ENCODE data around the gene SBNO2.
"Not testable (repeated sequence)": the region's sequence is repeated elsewhere in the genome, so short reads cannot be mapped to it uniquely, and the experiment has no call there.

SBNO2 gene

DNA sequence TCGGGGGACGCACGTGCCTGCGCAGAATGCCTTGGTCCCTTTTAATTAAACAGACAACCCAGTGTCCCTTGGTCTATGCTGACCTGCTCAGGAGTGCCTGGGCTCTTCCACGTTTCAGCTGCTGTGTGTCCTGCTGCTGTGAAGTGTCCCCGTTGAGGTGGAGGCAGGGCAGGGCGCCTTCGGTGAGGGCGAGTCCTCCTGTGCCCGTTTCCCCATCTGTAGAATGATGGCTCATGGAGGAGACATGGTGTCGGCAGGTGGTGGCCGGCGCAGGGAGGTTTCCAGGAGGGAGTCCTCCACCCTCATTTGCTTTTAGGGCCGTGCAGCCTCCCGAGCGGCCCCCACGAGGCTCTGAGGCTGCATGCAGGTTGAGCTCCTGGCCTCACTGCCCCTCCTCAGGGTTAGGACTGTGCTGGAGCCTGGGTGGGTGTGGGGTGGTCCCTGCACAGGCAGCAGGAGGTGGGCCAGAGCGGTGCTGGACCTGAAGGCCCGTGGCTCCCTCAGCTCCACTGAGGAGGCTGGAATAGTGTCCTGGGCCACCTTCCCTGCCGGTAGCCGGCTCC is 40.3 kb upstream of the SBNO2 start:
- TF ChIP-seq, protein P1, sequence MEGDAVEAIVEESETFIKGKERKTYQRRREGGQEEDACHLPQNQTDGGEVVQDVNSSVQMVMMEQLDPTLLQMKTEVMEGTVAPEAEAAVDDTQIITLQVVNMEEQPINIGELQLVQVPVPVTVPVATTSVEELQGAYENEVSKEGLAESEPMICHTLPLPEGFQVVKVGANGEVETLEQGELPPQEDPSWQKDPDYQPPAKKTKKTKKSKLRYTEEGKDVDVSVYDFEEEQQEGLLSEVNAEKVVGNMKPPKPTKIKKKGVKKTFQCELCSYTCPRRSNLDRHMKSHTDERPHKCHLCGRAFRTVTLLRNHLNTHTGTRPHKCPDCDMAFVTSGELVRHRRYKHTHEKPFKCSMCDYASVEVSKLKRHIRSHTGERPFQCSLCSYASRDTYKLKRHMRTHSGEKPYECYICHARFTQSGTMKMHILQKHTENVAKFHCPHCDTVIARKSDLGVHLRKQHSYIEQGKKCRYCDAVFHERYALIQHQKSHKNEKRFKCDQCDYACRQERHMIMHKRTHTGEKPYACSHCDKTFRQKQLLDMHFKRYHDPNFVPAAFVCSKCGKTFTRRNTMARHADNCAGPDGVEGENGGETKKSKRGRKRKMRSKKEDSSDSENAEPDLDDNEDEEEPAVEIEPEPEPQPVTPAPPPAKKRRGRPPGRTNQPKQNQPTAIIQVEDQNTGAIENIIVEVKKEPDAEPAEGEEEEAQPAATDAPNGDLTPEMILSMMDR (IDR thresholded peaks at IDR 0.05; ENCODE audit: extremely low read depth, missing control alignments) = no peak
- DNase-seq (ENCODE audit: low spot score) = no peak

DNA sequence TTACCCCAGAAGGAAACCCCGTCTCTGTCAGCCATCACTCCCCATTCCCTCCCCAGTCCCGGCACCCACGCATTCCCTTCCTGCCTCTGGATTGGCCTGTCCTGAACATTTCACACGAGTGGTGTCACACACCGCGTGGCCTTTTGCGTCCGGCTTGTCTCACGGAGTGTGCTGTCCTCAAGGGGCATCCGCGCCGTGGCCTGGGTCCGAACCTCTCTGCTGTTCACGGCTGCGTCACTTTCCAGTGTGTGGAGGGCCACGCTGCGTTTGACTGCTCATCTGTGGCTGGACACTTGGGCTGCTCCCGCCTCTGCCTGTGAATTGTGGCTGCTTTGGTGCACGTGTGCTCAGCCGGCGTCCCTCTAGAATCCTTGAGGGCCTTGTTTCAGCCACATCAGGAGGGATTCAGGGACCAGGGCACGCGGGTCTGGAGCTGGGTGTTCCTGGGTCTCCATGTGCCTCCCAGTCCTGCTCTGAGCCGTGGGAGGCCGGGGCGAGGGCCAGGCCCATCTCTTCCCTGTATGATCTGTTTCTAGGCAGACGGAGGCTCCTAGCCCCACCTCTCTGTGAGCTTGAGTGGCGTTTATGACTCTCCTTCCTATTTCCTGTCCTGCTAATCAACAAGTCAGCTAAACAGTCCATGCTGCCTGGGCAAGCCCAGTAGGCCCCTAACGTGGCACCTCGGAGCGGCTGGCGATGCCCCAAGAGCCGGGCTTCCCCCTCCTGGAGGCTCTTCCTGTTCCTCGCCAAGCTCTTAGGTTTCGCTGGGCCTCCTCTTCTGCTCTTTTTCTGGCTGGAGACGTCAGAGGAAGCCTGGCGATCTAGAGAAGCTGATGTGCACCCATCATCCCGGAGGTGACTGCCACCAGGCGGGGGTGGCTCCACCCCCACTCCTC is 39.6 kb upstream of the SBNO2 start:
- no peak for DNase-seq (ENCODE audit: low spot score)
- TF ChIP-seq, protein P1 (IDR thresholded peaks at IDR 0.05; ENCODE audit: extremely low read depth, missing control alignments) = no peak

DNA sequence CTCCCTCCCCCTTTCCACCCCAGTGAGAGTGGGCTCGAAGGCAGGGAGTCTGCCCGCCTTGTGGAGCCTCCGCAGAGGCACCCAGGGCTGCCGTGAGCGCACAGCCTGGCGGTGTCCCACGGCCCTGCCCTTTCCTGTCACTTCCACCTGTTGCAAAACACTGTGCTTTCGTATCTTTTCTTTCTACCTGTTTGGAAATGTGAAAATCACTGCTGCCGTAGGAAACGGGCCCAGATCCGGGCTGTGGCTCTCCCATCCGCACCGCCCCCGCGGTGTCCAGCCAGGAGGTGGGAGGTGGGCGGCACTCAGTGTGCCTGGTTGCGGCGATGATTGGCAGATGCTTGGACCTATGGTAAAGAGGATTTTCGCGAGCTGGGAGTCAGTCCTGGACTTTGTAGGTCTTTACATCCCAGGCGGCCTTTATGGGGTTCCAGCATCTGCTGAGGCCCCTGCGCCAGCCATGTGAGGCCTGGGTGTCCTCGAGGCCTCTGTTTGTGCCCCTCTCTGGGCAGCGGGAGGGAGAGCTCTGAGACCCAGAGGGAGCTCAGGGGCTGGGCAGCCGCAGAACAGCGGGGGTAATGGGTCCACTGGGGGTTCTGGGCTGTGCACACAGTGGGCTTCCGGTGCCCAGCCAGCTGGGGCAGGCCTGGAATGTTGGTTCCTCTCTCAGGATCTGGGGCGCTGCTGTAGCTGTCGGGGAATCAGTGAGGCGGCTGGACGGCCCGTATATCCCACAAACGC is 37.6 kb upstream of the SBNO2 start:
- no peak for DNase-seq (ENCODE audit: low spot score)
- TF ChIP-seq, protein P1 (IDR thresholded peaks at IDR 0.05; ENCODE audit: extremely low read depth, missing control alignments) = no peak

DNA sequence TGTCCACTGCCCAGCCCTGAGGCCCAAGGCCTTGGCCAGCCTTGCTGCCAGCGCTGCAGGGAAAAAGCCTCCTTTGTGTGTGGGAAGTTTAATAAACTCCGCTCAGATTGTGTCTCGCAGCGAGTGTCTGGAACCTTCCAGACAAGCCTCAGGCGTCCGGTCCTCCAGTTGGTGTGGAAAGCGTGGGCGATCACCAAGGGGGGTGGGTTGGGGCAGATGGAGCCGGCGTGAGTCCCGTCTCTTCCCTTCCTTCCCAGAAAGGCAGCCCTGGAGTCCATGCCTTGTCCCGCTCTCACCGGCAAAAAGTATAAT is 36.1 kb upstream of the SBNO2 start:
- DNase-seq (ENCODE audit: low spot score) = no peak
- TF ChIP-seq, protein P1 (IDR thresholded peaks at IDR 0.05; ENCODE audit: extremely low read depth, missing control alignments) = no peak

DNA sequence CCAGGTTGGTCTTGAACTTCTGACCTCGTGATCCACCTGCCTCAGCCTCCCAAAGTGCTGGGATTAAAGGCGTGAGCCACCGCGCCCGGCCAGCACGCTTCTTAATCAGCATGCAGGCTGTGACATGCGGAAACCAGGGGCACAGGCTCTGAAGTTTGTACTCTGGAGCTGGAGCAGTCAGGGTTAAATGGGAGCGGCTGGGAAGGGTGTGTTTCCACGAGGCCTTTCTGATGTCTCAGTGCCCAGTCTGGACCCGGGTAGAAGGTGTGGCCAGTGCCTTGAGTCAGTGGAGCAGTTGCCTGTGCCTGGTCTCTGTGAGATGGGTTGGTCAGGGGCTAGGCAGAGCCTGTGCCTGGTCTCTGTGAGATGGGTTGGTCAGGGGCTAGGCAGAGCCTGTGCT is 34.8 kb upstream of the SBNO2 start:
- DNase-seq (ENCODE audit: low spot score) = not testable (repeated sequence)

DNA sequence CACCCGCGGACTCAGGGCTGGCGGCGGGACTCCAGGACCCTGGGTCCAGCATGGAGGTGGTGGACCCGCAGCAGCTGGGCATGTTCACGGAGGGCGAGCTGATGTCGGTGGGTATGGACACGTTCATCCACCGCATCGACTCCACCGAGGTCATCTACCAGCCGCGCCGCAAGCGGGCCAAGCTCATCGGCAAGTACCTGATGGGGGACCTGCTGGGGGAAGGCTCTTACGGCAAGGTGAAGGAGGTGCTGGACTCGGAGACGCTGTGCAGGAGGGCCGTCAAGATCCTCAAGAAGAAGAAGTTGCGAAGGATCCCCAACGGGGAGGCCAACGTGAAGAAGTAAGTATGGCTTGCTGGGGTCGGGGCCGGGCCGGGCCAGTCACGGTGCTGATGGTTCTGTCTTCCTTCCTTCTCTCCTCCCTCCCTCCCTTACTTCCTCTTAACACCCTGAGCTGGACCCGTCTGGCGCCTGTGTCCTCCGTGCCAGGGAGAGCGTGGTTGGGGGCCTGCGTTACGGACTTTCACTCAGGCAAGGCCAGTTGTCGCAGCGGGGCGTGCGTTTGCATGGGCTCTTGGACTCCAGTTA is 32.9 kb upstream of the SBNO2 start:
- TF ChIP-seq, protein P1 (IDR thresholded peaks at IDR 0.05; ENCODE audit: extremely low read depth, missing control alignments) = no peak
- DNase-seq (ENCODE audit: low spot score) = no peak

DNA sequence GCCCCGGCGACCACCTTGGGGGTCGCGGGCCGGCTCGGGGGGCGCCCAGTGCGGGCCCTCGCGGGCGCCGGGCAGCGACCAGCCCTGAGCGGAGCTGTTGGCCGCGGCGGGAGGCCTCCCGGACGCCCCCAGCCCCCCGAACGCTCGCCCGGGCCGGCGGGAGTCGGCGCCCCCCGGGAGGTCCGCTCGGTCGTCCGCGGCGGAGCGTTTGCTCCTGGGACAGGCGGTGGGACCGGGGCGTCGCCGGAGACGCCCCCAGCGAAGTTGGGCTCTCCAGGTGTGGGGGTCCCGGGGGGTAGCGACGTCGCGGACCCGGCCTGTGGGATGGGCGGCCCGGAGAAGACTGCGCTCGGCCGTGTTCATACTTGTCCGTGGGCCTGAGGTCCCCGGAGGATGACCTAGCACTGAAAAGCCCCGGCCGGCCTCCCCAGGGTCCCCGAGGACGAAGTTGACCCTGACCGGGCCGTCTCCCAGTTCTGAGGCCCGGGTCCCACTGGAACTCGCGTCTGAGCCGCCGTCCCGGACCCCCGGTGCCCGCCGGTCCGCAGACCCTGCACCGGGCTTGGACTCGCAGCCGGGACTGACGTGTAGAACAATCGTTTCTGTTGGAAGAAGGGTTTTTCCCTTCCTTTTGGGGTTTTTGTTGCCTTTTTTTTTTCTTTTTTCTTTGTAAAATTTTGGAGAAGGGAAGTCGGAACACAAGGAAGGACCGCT is 32.2 kb upstream of the SBNO2 start:
- DNase-seq (ENCODE audit: low spot score) = no peak
- TF ChIP-seq, protein P1 (IDR thresholded peaks at IDR 0.05; ENCODE audit: extremely low read depth, missing control alignments) = no peak
